Activated gamma-delta T cell (primary cell): ENCODE measurements around the gene BAK1.
"Not testable (repeated sequence)": the region's sequence is repeated elsewhere in the genome, so short reads cannot be mapped to it uniquely, and the experiment has no call there.

Source experiments
- DNase-seq: peaks from one replicate; lab custom pipeline; 2025; lab: John Stamatoyannopoulos, UW

The BAK1 gene

DNA sequence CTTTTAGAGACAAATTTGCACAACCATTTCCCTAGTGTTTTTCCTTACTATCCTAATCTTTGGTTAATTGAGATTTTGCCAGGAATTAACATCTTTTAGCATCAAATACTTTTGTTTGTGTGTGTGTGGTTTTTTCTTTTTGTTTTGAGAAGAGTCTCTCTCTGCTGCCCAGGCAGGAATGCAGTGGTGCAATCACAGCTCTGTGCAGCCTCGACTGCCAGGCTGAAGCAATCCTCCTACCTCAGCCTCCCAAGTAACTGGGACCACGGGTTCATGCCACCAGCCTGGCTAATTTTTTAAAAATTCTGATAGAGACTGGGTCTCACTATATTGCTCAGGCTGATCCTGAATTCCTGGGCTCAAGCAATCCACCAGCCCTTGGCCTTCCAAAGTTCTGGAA lies 28.5 kb downstream of the BAK1 start:
- no peak for DNase-seq

DNA sequence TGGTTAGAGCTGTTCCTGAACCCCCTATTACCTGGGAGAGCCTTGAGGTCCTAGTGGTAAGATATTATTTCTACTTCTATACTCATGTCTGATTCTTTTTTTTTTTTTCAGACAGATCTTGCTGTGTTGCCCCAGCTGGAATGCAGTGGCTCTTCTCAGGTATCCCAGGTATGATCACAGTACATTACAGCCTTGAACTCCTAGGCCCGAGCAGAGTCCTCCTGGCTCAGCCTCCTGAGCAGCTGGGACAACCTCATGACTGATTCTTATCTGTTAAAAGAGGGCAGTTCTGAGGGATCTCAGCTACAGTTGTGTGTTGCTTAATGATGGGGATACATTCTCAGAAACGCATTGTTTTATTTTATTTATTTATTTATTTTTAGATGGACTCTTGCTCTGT lies 30.2 kb downstream of the BAK1 start:
- no peak for DNase-seq

DNA sequence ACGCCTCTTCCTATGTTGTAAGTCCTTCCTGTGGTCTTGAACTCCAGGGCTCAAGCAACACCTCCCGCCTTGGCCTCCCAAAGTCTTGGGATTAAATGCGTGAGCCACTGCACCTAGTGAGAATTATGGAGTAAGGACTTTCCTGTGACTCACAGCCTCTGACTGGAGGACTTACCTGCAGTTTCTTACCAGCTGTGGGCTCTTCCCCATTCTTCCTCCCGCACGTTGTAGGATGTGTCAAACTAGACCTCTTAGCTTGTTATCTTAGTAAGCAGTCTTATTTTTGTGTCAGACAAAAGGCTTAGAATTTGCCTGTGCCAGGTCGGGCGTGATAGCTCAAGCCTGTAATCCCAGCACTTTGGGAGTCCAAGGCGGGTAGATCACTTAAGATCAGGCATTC lies 30.9 kb downstream of the BAK1 start:
- DNase-seq = no peak

DNA sequence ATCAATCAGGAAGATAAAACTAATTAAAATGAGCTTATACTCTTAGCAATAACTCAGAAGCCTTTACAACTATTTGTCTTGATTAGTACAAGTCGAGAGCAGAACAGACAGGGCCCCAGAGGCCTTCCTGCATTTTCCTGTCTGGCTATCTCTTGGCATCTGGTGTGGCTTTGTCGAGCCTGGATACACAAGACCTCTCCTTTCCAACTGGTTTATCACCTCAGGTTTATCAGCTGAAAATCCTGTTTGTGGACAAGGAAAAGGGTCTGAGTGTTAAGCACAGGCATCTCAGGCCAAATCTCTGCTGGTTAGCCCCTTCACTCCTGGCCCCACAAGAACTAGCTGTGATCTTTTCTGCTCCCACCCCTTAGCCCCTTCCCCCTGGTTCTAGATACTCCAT lies 32.6 kb downstream of the BAK1 start:
- no peak for DNase-seq

DNA sequence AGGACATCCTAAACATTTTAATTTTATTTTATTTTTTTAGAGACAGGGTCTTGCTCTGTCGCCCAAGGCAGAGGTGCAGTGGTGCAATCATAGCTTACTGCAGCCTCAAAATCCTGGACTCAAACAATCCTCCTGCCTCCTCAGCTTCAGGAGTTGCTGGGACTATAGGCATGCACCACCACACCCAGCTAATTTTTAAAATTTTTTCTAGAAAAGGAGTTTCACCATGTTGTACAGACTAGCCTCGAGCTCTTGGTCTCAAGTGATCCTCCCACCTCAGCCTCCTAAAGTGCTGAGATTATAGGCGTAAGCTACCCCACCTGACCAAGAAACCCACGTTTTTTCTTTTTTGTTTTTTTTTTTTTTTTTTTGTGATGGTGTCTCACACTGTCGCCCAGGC lies 33.3 kb downstream of the BAK1 start:
- no peak for DNase-seq

DNA sequence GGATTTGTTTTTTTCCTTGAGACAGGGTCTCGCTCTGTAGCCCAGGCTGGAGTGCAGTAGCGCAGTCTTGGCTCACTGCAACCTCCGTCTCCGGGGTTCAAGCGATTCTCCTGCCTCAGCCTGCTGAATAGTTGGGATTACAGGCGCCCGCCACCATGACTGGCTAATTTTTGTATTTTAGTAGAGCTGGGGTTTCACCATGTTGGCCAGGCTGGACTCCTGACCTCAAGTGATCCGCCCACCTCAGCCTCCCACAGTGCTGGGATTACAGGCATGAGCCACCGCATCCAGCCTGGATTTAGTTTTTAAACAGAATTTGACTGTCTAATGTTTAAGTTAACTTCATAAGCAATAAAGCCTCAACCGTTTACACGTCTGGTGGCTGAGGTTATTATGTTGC lies 34.8 kb downstream of the BAK1 start:
- not testable (repeated sequence) for DNase-seq

DNA sequence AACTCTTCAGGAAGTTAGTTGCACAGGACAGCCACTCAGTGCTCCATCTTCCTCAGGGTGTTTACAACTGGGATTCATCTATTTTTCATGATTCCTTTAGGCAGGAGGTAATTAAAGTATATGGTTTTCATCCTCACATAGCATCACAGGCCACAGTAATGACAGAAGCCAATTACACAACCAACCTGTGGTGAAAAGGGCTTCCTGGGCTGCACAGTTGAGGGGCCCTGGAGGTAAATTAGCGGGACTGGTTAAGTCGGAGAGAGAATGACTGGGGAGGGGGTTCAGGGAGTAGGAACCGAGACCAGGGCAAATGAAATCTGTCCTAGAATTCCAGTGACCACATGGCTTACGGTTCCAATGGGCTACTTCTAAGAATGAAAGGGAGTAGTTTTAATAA lies 37.0 kb downstream of the BAK1 start:
- DNase-seq = no peak

DNA sequence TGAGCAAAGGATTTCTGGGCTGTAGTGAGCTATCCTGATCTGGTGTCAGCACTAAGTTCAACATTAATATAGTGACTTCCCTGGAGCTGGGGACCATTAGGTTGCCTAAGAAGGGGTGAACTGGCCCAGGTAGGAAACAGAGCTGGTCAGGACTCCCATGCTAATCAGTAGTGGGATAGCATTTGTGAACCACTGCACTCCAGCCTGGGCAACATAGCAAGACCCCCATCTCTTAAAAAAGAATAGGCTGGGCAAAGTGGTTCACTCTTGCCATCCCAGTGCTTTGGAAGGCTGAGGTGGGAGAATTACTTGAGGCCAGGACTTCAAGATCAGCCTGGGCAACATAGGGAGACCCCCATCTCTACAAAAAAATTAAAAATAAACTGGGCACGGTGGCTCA lies 39.3 kb downstream of the BAK1 start:
- no peak for DNase-seq

DNA sequence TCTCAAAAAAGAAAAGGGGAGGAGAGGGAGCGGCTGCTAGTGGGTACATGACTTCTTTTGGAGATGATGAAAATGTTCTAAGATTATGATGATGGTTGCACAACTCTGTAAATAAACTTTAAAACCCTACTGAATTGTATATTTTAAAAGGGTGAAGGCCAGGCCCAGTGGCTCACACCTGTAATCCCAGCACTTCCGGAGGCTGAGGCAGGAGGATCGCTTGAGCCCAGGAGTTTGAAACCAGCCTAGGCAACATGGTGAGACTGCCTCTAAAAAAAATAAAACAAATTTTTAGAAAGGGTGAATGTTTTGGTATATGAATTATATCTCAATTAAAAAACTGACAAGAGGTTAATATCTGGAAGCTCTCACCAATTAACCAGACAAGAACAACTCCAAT lies 45.4 kb downstream of the BAK1 start:
- no peak for DNase-seq

DNA sequence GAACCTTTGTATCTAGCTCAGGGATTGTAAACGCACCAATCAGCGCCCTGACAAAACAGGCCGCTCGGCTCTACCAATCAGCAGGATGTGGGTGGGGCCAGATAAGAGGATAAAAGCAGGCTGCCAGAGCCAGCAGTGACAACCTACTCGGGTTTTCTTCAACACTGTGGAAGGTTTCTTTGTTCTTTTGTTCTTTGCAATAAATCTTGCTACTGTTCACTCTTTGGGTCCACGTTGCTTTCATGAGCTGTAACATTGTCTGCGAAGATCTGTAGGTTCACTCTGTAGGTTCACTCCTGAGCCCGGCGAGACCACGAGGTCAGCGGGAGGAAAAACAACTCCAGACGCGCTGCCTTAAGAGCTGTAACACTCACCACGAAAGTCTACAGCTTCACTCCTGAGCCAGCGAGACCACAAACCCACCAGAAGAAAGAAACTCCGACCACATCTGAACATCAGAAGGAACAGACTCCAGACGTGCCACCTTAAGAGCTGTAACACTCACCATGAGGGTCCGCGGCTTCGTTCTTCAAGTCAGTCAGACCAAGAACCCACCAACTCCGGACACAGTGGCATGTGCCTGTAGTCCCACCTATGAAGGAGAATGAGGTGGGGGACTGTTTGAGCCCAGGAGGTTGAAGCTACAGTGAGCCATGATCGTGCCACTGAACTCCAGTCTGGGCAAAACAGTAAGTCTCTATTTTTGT lies 46.8 kb downstream of the BAK1 start:
- not testable (repeated sequence) for DNase-seq

DNA sequence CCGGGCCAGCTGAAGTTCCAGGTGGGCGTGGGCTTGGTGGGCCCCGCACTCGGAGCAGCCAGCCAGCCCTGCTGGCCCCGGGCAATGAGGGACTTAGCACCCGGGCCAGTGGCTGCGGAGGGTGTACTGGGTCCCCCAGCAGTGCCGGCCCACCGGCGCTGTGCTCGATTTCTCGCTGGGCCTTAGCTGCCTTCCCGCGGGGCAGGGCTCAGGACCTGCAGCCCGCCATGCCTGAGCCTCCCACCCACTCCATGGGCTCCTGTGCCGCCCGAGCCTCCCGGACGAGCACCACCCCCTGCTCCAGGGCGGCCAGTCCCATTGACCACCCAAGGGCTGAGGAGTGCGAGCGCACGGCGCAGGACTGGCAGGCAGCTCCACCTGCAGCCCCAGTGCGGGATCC lies 47.6 kb downstream of the BAK1 start:
- DNase-seq = not testable (repeated sequence)

DNA sequence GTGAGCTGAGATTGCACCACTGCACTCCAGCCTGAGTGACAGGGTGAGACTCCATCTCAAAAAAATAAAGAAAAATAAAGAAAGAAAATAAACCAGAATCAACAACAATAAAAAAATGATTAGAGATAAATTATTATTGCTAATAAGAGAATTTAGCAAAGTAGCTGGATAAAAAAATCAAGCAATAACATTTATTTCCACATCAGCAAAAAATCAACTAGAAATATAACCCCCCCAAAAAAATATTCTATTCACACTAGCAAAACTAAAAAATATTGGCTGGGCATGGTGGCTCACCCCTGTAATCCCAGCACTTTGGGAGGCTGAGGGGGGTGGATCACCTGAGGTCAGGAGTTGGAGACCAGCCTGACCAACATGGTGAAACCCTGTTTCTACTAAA lies 49.5 kb downstream of the BAK1 start:
- not testable (repeated sequence) for DNase-seq
